Measurements from ENCODE around the gene UGT1A7.
"Not testable (repeated sequence)": the region's sequence is repeated elsewhere in the genome, so short reads cannot be mapped to it uniquely, and the experiment has no call there.

UGT1A7 gene

DNA sequence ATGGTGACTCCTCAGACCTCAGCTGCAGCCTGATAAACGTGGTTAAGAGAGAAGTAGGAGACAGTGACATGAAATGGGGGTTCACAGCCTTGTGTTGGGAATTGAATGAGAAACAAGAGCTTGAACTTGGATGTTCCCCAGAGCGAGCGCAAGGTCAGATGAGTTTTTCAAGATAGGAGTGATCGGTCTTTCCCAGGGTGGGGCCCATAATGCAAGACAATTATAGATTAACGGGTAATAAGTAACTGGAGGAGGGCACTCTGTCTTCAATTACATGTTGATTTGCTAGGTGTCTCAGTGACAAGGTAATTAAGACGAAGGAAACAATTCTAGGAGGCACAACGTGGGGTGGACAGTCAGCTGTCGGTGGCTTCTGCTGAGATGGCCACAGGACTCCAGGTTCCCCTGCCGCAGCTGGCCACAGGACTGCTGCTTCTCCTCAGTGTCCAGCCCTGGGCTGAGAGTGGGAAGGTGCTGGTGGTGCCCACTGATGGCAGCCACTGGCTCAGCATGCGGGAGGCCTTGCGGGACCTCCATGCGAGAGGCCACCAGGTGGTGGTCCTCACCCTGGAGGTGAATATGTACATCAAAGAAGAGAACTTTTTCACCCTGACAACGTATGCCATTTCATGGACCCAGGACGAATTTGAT lies 31.0 kb downstream of the UGT1A7 start, which contains the start of gene UGT1A5:
Gene UGT1A5 (plus strand): TSS at position 297 of the 651 bp plus-strand sequence. CDS start 85 bp downstream, at position 382.
- DNase-seq (ENCODE audit: low read depth in 2 of 2) = no peak

GRCh38 chr2:233713262-233713615 lies 31.5 kb downstream of the UGT1A7 start:
- no peak for DNase-seq (ENCODE audit: low read depth in 2 of 2)

DNA sequence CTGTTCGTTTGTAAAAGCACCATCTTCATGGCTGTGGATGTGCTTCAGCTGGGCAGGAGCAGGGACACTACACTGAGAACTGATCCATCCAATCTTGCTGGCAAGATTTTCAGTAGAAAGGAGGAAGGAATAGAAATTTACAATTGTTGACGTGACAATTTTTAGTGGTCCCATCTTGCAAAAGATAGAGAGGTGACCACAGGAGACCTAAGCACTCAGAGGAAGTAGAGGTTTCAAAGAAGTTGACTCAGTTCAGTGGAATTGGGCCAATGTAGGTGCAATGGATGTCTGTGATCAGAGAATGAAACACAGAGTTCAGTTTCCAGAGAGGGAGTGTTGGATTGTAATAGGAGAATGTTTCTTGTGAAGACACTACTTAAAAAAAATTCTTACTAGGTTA lies 32.4 kb downstream of the UGT1A7 start:
- DNase-seq (ENCODE audit: low read depth in 2 of 2) = no peak

GRCh38 chr2:233718552-233718951 lies 36.9 kb downstream of the UGT1A7 start, which contains the start of gene UGT1A4:
TSS of gene UGT1A4 (plus strand) at chr2:233718736. CDS start at chr2:233718821, 85 bp downstream.
- DNase-seq (ENCODE audit: low read depth in 2 of 2) = no peak

GRCh38 chr2:233728723-233729301 lies 47.1 kb downstream of the UGT1A7 start, which contains the start of gene UGT1A3:
TSS of gene UGT1A3 (plus strand) at chr2:233729042. CDS start at chr2:233729127, 85 bp downstream.
- DNase-seq (ENCODE audit: low read depth in 2 of 2) = no peak

DNA sequence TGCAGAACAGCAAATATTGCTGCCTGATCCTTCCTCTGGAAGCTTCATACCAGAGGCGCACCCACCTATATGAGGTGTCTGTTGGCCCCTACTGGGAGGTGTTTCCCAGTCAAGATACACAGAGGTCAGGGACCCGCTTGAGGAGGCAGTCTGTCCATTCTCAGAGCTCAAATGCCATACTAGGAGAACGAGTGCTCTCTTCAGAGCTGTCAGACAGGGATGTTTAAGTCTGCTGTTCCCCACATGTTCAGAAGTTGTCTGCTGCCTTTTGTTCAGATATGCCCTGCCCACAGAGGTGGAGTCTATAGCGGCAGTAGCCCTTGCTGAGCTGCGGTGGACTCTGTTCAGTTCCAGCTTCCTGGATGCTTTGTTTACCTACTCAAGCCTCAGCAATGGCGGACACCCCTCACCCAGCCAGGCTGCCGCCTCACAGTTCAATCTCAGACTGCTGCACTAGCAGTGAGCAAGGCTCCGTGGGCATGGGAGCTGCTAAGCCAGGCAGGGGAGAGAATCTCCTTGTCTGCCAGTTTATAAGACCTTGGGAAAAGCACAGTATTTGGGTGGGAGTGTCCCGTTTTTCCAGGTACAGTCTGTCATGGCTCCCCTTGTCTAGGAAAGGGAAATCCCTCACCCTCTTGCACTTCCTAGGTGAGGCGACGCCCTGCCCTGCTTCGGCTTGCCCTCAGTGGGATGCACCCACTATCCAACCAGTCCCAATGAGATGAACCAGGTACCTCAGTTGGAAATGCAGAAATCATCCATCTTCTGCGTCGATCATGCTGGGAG lies 55.4 kb downstream of the UGT1A7 start:
- not testable (repeated sequence) for DNase-seq (ENCODE audit: low read depth in 2 of 2)

DNA sequence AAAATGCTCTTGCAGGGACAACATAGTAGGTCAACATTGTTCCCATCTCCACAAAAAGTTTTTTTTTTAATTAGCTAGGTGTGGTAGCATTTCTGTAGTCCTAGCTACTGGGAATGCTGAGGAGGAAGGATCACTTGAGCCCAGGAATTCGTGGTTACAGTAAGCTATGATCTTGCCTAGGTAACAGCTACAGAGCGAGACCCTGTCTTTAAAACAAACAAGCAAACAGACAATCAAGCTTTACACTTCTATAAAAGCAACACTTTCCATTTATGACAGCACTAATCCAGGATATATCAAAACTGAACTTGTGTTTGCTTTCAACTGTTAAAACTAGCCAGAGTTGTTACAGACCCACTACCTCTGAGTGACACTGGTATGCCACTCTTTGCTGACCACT lies 59.2 kb downstream of the UGT1A7 start:
- DNase-seq (ENCODE audit: low read depth in 2 of 2) = no peak

DNA sequence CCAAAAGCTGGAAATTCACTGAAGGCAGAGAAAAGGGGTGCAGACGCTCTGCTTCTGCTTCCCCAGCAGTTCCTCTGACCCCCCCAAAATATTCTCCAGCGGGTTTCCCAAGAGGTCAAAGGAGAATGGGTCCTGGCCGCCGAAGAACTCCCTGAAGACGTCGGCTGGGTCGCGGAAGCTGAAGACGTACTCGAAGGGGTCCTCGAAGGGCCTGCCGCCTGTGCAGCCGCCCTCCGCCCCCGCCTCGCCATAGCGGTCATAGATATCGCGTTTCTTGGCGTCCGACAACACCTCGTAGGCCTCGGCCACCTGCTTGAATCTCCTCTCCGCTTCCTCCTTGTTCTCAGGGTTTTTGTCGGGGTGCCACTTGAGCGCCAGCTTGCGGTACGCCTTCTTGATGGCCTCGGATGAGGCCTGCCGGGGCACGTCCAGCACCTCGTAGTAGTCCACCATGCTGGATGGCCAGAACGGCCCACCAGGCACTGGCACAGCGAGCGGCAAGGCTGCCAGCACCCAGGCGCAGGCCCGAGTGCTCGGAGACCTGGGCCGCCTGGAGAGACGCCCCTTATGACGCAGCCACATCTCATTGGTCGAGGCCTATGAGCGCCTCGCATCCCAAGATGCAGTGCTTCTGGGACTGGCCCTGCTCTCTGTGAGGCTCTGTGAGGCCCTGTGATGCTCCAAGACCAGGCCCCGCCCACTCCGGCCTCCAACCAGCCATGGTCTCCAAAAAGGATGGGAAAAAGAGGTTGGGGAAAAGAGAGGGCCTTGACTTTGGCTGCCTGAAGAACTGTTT lies 62.0 kb downstream of the UGT1A7 start:
- DNase-seq (ENCODE audit: low read depth in 2 of 2) = no peak

GRCh38 chr2:233745073-233745755 lies 63.5 kb downstream of the UGT1A7 start:
- no peak for DNase-seq (ENCODE audit: low read depth in 2 of 2)

GRCh38 chr2:233745838-233746237 lies 64.1 kb downstream of the UGT1A7 start:
- not testable (repeated sequence) for DNase-seq (ENCODE audit: low read depth in 2 of 2)

GRCh38 chr2:233746475-233747282 lies 65.0 kb downstream of the UGT1A7 start:
- no peak for DNase-seq (ENCODE audit: low read depth in 2 of 2)

DNA sequence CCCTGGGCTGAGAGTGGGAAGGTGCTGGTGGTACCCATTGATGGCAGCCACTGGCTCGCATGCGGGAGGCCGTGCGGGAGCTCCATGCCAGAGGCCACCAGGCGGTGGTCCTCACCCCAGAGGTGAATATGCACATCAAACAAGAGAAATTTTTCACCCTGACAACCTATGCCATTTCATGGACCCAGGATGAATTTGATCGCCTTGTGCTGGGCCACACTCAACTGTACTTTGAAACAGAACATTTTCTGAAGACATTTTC lies 65.5 kb downstream of the UGT1A7 start:
- no peak for DNase-seq (ENCODE audit: low read depth in 2 of 2)

- DNase-seq (ENCODE audit: low read depth in 2 of 2) = not testable (repeated sequence)
Observed at GRCh38 chr2:233750689-233751088, 69.0 kb downstream of the UGT1A7 start.

- DNase-seq (ENCODE audit: low read depth in 2 of 2) = not testable (repeated sequence)
Observed at GRCh38 chr2:233751212-233752009, 69.7 kb downstream of the UGT1A7 start.

DNA sequence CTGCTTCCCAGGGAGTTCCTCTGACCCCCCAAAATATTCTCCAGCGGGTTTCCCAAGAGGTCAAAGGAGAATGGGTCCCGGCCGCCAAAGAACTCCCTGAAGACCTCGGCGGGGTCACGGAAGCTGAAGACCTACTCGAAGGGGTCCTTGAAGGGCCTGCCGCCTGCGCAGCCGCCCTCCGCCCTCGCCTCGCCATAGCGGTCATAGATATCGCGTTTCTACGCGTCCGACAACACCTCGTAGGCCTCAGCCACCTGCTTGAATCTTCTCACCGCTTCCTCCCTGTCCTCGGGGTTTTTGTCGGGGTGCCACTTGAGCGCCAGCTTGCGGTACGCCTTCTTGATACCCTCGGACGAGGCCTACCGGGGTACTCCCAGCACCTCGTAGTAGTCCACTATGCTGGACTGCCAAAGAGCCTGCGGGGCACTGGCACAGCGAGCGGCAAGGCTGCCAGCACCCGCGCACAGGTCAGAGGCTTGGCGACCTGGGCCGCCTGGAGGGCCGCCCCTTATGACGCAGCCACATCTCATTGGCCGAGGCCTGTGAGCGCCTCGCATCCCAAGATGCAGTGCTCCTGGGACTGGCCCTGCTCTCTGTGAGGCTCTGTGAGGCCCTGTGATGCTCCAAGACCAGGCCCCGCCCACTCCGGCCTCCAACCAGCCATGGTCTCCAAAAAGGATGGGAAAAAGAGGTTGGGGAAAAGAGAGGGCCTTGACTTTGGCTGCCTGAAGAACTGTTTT lies 73.3 kb downstream of the UGT1A7 start:
- DNase-seq (ENCODE audit: low read depth in 2 of 2) = no peak

DNA sequence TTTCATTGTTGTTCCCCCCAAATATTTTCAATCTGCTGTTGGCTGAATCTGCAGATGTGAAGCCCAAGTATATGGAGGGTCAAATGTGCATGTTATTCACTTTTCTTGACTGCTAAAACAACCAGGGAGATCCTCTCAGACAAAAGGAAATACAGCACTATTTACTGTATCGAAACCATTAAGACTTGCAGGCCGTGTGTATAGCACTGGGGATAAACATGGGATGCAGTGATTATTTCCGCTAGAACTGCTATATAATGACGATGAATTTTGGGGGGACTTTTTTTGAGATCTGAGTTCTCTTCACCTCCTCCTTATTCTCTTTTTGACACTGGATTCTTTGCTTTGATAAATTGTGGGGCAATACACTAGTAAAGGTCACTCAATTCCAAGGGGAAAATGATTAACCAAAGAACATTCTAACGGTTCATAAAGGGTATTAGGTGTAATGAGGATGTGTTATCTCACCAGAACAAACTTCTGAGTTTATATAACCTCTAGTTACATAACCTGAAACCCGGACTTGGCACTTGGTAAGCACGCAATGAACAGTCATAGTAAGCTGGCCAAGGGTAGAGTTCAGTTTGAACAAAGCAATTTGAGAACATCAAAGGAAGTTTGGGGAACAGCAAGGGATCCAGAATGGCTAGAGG lies 74.9 kb downstream of the UGT1A7 start:
- DNase-seq (ENCODE audit: low read depth in 2 of 2) = no peak

DNA sequence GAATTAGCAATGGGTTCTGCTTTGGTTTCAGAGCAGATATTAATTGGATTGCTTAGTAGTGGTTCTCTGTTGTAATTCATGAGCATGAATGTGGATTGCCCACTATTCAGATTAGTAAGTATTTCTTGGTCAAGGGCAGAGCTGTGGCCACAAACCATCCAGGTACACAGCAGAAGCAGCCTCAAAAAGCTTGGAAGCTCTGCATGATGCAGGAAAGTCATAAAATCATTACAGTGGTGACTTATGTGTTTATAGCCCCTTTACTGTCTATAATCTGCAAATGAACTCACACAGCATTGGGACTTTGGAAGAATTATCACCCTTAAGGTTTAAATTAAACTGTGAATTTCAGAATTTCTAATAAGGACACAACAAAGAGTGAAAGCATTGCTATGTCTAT lies 76.4 kb downstream of the UGT1A7 start:
- DNase-seq (ENCODE audit: low read depth in 2 of 2) = no peak

GRCh38 chr2:233758849-233759248 lies 77.1 kb downstream of the UGT1A7 start:
- DNase-seq (ENCODE audit: low read depth in 2 of 2) = no peak

- DNase-seq (ENCODE audit: low read depth in 2 of 2) = no peak
Observed at GRCh38 chr2:233760043-233760442, 78.3 kb downstream of the UGT1A7 start, which contains the start of gene UGT1A1. TSS of gene UGT1A1 (plus strand) at chr2:233760270. CDS start at chr2:233760288, 18 bp downstream.
